Uterus (tissue), 4 donors: ENCODE data around the gene RSAD2. TPM values are rescaled to one million over a fixed set of nuclear protein-coding genes. Genes with fewer than 3 reads are reported as not detected.

ENCODE experiments used
- DNase-seq, 2 donors: peaks; one replicate each; pipeline ENCODE4 v3.0.0-alpha.2; 2019 to 2020
- H3K27ac ChIP-seq, 2 donors: fragments of 200-600 bp; sonication (generic); 1 replicate in 1 of 2; 2 replicates in 1 of 2; pipeline ENCODE4 v1.5.1; 2016 to 2018
- H3K27me3 ChIP-seq, 2 donors: fragments of 200-600 bp; sonication (generic); one replicate each; pipeline ENCODE4 v1.5.1; 2018 to 2019; ENCODE audit warnings: control low read depth in 1 of 2
- H3K36me3 ChIP-seq, 2 donors: fragments of 200-600 bp; sonication (generic); one replicate each; pipeline ENCODE4 v1.5.1; 2019; ENCODE audit warnings: control low read depth in 1 of 2
- H3K4me1 ChIP-seq, 2 donors: fragments of 200-600 bp; sonication (generic); one replicate each; pipeline ENCODE4 v1.5.1; 2018 to 2019; ENCODE audit warnings: control low read depth in 1 of 2
- H3K4me3 ChIP-seq, 2 donors: fragments of 200-600 bp; sonication (generic); 1 replicate in 1 of 2; 2 replicates in 1 of 2; pipeline ENCODE4 v1.5.1; 2018 to 2019; ENCODE audit warnings: mild to moderate bottlenecking in 1 of 2
- H3K9me3 ChIP-seq, 2 donors: fragments of 200-600 bp; sonication (generic); one replicate each; pipeline ENCODE4 v1.5.1; 2019; ENCODE audit warnings: control low read depth in 1 of 2
- POLR2A ChIP-seq, 2 donors: fragments of 450-650 bp; IDR thresholded peaks; one replicate each; pipeline ENCODE4 v1.6.1; 2016; ENCODE audit warnings: antibody characterized with exemption in 2 of 2, mild to moderate bottlenecking in 1 of 2, moderate library complexity in 1 of 2
- intact Hi-C: fragments of 100-400 bp; cut with DNase I; formaldehyde crosslinking; loops from one replicate; pipeline ENCODE4 v1.15.1; 2023; ENCODE audit warnings: low total_unique reads
- total RNA-seq, 4 donors: library from RNA; depleted of rRNA in 3 of 4; stranded (reverse); fragments of >200 nt in 3 of 4; gene quantifications; one replicate each; pipeline versions ENCODE4 v1.1.0 to v1.2.4, GENCODE V29; 2014 to 2023
- TF ChIP-seq, protein P1 (sequence below), 4 experiments: fragments of 200-600 bp in 2 of 4; fragments of 450-650 bp in 2 of 4; sonication (generic) in 2 of 4; IDR thresholded peaks; one replicate each; pipeline ENCODE4 v1.5.1; 2016 to 2019; ENCODE audit warnings: antibody characterized with exemption in 4 of 4, mild to moderate bottlenecking in 2 of 4, moderate library complexity in 1 of 4
- donor health status: DM: yes; HTN: yes; CAD: no.

The RSAD2 gene
- total RNA-seq, 4 donors from 2014 or later: 0.29 to 14.7 (median 6.3) TPM

- no peaks in the 10 kb centered on the region for H3K36me3 ChIP-seq
- no peak overlapping the region for H3K27ac ChIP-seq
- peaks cover 0 to 6% of the 10 kb centered on the region in 2 donors for H3K4me1 ChIP-seq
- H3K4me3 ChIP-seq: no peak overlapping the region
- TF ChIP-seq POLR2A (IDR thresholded peaks at IDR 0.05): no peak
- TF ChIP-seq, protein P1, sequence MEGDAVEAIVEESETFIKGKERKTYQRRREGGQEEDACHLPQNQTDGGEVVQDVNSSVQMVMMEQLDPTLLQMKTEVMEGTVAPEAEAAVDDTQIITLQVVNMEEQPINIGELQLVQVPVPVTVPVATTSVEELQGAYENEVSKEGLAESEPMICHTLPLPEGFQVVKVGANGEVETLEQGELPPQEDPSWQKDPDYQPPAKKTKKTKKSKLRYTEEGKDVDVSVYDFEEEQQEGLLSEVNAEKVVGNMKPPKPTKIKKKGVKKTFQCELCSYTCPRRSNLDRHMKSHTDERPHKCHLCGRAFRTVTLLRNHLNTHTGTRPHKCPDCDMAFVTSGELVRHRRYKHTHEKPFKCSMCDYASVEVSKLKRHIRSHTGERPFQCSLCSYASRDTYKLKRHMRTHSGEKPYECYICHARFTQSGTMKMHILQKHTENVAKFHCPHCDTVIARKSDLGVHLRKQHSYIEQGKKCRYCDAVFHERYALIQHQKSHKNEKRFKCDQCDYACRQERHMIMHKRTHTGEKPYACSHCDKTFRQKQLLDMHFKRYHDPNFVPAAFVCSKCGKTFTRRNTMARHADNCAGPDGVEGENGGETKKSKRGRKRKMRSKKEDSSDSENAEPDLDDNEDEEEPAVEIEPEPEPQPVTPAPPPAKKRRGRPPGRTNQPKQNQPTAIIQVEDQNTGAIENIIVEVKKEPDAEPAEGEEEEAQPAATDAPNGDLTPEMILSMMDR (IDR thresholded peaks at IDR 0.05): no peak
- H3K9me3 ChIP-seq: no peaks in the 10 kb centered on the region
- no peaks in the 10 kb centered on the region for H3K27me3 ChIP-seq
- no peak for DNase-seq
- intact Hi-C loops: no loop called here
Measured at GRCh38 chr2:6940820-6941219, 63.2 kb downstream of the RSAD2 start.

GRCh38 chr2:6941299-6942046 is 63.9 kb downstream of the RSAD2 start:
- Histone ChIP-seq H3K4me1 (peaks cover 0 to 6% of the 10 kb centered on the region in 2 donors), H3K9me3 (no peaks in the 10 kb centered on the region), H3K36me3 (no peaks in the 10 kb centered on the region), H3K27me3 (no peaks in the 10 kb centered on the region), H3K4me3 (no peak overlapping the region), H3K27ac (no peak overlapping the region)
- TF ChIP-seq, protein P1 (IDR thresholded peaks at IDR 0.05): no peak
- no peak for TF ChIP-seq POLR2A (IDR thresholded peaks at IDR 0.05)
- DNase-seq: no peak
- intact Hi-C loops: no loop called here

DNA sequence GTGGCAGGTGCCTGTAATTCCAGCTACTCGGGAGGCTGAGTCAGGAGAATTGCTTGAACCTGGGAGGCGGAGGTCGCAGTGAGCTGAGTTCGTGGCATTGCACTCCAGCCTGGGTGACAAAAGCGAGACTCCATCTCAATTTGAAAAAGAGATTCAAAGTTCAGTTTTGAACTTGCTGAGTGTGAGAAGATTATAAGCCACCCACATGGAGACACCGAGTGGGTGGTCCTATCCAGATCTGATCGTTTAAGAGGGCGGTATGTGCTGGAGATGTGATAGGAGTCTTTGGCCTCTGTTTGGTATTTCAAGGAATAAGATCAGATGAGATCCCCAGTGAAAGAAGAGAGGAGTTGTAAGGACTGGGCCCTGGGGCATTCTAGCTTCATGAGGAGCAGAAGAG is 65.3 kb downstream of the RSAD2 start:
- intact Hi-C loops: no loop called here
- H3K4me3 ChIP-seq: no peak overlapping the region
- no peaks in the 10 kb centered on the region for H3K9me3 ChIP-seq
- peaks cover 0 to 6% of the 10 kb centered on the region in 2 donors for H3K4me1 ChIP-seq
- no peak for TF ChIP-seq POLR2A (IDR thresholded peaks at IDR 0.05)
- TF ChIP-seq, protein P1 (IDR thresholded peaks at IDR 0.05): no peak
- no peak for DNase-seq
- H3K36me3 ChIP-seq: no peaks in the 10 kb centered on the region
- H3K27me3 ChIP-seq: no peaks in the 10 kb centered on the region
- H3K27ac ChIP-seq: peak overlapping the region in 1 of 2 donors; percentile 31

GRCh38 chr2:6943523-6943922 is 65.9 kb downstream of the RSAD2 start:
- Histone ChIP-seq H3K36me3 (no peaks in the 10 kb centered on the region), H3K4me1 (peaks cover 0 to 6% of the 10 kb centered on the region in 2 donors), H3K9me3 (no peaks in the 10 kb centered on the region), H3K27me3 (no peaks in the 10 kb centered on the region), H3K27ac (peak overlapping the region; percentile 3 to 31), H3K4me3 (no peak overlapping the region)
- intact Hi-C loops: no loop called here
- TF ChIP-seq POLR2A (IDR thresholded peaks at IDR 0.05): no peak
- TF ChIP-seq, protein P1 (IDR thresholded peaks at IDR 0.05): no peak
- no peak for DNase-seq

- no peaks in the 10 kb centered on the region for H3K9me3 ChIP-seq
- no peak overlapping the region for H3K4me3 ChIP-seq
- DNase-seq: no peak
- H3K36me3 ChIP-seq: no peaks in the 10 kb centered on the region
- TF ChIP-seq, protein P1 (IDR thresholded peaks at IDR 0.05): no peak
- no peak for TF ChIP-seq POLR2A (IDR thresholded peaks at IDR 0.05)
- peak overlapping the region; percentile 3 to 31 for H3K27ac ChIP-seq
- peaks cover 0 to 6% of the 10 kb centered on the region in 2 donors for H3K4me1 ChIP-seq
- intact Hi-C loops: no loop called here
- no peaks in the 10 kb centered on the region for H3K27me3 ChIP-seq
Measured at GRCh38 chr2:6943971-6944370, 66.4 kb downstream of the RSAD2 start.
